ENCODE measurements around the gene RNF152.

DNA sequence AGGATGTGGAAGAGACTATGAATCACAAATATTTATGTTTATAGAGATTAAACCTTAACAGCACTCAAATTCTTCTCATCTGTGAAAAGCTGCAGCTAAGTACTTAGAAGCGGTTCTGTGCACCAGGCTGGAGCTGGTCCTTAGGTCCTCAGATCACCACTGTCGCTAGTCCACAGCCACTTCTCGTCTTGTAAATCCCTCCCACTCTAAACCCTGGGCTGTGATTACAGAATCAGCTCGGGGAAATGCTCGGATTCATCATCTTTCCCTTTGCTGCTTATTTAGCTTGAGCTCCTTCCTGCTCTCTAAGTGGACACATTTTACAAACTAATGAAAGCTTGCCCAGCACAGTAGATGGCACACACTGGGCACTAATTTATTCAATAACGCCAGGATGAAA, 61.7 kb downstream of the RNF152 start:
- TF ChIP-seq, protein P1, sequence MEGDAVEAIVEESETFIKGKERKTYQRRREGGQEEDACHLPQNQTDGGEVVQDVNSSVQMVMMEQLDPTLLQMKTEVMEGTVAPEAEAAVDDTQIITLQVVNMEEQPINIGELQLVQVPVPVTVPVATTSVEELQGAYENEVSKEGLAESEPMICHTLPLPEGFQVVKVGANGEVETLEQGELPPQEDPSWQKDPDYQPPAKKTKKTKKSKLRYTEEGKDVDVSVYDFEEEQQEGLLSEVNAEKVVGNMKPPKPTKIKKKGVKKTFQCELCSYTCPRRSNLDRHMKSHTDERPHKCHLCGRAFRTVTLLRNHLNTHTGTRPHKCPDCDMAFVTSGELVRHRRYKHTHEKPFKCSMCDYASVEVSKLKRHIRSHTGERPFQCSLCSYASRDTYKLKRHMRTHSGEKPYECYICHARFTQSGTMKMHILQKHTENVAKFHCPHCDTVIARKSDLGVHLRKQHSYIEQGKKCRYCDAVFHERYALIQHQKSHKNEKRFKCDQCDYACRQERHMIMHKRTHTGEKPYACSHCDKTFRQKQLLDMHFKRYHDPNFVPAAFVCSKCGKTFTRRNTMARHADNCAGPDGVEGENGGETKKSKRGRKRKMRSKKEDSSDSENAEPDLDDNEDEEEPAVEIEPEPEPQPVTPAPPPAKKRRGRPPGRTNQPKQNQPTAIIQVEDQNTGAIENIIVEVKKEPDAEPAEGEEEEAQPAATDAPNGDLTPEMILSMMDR (conservative IDR thresholded peaks at IDR 0.05 in 1 of 2, IDR thresholded peaks at IDR 0.05 in 1 of 2; ENCODE audit: extremely low read depth in 1 of 2, insufficient read depth in 1 of 2, low read depth in 1 of 2, low read length in 2 of 2), result no peak
- TF ChIP-seq EZH2 (IDR thresholded peaks at IDR 0.05; ENCODE audit: borderline replicate concordance, low read length), result no peak

All from mammary epithelial cell (primary cell).